ENCODE data around the gene ZBTB16. TPM values are rescaled to one million over a fixed set of nuclear protein-coding genes. Genes with fewer than 3 reads are reported as not detected.

ZBTB16 gene
- total RNA-seq, 2 experiments from 2014 or later = 0.96 to 1.4 TPM

DNA sequence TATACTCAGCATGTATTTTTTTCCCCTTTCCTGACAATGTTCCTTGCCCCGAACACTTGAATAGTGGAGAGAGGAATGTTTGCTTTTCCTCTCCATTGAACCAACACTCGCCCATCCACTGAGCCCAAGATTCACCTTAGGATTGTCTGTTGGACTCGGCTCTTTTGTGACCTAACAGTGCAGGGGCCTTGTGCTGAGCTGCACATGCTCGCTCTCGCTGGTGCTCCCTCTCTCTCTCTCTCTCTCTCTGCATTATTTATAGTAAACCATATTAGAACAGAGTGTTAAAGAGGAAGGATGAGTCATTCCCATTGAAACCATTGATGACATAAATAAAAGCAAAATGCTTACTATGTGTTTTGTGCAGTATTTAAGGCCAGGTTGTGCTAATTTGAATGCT is 20.7 kb downstream of the ZBTB16 start:
- CTCF ChIA-PET = no interaction called here
- POLR2A ChIA-PET = no interaction called here

DNA sequence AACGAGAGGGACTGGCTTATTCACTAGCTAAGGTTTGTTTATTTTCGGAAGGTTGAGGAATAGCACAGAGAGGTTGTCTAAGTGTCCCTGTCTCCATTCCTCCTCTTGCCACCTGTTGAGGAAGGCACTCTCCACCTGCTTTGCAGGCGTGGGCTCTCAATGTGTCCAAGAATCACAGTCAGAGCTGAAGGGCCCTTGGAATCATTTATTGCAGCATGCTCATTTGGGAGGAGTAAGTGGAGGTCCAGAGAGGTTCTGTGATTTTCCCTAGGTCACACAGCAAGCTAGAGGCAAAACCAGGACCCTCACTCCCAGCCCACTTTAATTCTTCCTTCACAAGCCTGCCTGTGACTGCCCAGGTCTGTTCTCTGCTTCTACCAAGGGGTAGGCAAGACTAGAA is 21.3 kb downstream of the ZBTB16 start:
- POLR2A ChIA-PET = no interaction called here

DNA sequence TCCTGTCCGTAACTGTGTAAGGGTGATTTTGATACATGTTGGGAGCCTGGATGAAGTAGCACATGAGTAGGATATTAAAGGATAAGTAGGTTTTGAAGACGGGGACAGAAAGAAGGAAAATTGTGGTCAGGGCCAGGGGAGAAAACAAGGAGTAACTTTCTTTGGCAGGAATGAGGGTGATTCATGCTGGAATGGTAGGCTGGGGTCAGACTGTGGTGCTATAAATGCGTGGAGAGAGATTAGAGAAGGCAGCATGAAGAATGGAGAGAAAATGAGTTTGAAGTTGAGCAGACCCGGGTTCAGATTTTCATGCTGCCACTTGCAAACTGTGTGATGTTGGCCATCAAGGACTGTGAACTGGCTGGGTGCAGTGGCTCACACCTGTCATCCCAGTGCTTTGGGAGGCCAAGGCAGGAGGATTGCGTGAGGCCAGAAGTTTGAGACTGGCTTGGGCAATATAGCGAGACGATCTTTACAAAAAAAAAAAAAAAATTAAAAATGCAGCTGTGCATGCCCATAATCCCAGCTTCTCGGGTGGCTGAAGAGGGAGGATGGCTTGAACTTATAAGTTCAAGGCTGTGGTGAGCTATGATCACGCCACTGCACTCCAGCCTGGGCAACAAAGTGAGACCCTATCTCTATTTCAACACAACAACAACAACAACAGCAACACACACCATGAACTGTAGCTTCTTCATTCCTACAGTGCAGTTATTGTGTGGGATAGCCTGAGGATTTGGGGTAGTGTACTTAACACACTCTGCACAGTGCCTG is 22.3 kb downstream of the ZBTB16 start:
- CTCF ChIA-PET = no interaction called here
- POLR2A ChIA-PET = interaction anchor here (0.7 kb wide), 1 partner anchor 21 kb away, joined by 6 read pairs; no protein-coding TSS in a partner anchor

More for the DNA sequence above, 21.3 kb downstream of the ZBTB16 start:
- CTCF ChIA-PET = no interaction called here

DNA sequence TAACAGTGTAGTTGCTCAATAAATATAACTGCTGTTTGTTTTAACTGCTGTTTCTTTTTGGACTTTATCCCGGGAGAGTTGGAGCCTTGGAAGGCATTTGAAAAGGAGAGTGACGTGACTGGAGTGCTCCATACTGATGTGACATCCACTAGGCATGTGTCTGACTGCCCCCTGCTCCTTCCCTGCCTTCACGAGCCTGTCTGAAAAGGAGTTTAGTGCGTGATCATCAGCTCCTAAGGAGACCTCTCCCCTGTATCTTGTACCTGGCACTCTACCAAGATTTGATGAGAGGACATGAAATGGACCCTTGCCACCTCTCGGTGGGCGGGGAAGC is 22.9 kb downstream of the ZBTB16 start:
- ChIA-PET CTCF (no interaction called here), POLR2A (interaction anchor here (0.7 kb wide), 1 partner anchor 22 kb away, joined by 6 read pairs; no protein-coding TSS in a partner anchor)

DNA sequence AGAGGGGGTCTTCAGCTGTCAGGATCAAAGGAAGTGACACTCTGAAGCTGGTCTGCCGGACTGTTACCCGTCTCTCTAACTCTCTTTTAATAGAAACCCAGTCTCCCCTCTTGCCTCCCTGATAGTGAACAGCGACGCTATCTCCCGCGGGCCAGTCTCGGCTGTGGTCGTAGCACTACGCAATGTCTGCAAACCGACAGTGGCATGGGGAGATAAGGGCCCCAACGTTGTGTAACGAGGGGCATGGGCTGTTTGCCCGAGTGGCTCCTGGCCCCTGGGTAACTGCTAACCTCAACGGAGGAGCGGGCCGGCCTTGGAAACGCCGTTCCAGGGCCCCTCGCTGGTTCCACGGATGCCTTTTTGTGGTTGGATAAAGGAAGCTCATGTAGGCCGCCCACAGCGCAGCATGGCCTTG is 23.3 kb downstream of the ZBTB16 start:
- CTCF ChIA-PET = no interaction called here
- POLR2A ChIA-PET = interaction anchor here (0.7 kb wide), 1 partner anchor 22 kb away, joined by 6 read pairs; no protein-coding TSS in a partner anchor

DNA sequence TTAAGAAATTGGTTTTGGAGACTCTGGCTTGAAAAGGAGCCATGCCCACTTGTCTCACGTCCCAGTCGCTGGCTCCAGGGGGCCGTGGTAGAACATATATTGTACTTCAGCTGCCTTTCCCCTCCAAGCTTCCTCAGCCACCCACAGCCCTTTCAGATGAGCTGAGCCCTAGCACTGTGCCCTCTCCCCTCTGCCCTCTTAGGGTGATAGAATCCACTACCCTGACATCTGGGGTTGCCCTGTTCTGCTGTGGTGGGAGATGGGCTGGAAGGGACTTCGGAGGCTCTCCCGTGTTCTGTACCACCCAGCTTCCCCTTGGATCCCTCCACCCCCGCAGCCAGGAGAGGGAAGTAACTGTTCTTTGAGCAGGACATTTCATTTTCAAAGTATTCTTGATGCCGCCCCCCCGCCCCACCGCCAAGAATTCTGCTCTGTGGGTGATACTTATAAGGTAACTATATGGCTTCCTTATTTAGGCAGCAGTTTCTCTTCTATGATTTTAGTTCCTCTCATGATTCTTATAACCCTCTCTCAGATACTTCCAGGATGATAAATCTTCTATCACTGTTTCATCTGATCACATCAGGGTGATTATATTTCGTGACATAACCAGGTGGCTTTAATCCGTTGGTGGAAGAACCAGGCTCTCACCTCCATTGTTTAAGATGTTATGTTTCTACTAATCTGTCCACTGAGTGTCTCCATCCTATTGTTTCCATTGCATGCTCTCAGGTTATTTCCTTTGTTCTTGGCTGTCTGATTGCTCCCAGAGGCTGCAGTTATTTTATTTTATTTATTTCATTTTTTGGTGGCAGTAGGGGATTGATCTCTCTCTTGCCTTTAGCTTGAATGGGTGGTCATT is 24.1 kb downstream of the ZBTB16 start:
- CTCF ChIA-PET = no interaction called here

DNA sequence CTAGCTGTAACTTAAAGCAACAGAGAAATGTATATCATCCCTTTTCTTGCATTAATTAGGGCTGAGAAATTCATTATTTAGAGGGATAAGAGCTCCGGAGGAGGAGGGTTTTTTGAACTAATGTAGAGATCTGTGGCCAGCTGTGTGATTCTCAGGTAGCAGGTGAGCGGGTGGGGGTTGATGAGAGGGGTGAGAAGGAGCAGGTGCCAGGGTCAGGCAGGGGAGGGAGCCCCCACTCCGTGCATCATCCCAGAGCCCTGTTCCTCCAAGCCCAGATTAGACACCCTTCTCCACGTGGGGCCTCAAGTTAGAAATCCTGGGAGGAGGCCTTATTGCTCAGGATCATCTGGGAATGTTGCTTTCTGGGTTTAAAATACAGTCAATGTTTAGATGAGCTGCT is 24.9 kb downstream of the ZBTB16 start:
- POLR2A ChIA-PET = no interaction called here
- CTCF ChIA-PET = no interaction called here

More for the DNA sequence above, 24.1 kb downstream of the ZBTB16 start:
- POLR2A ChIA-PET = no interaction called here

DNA sequence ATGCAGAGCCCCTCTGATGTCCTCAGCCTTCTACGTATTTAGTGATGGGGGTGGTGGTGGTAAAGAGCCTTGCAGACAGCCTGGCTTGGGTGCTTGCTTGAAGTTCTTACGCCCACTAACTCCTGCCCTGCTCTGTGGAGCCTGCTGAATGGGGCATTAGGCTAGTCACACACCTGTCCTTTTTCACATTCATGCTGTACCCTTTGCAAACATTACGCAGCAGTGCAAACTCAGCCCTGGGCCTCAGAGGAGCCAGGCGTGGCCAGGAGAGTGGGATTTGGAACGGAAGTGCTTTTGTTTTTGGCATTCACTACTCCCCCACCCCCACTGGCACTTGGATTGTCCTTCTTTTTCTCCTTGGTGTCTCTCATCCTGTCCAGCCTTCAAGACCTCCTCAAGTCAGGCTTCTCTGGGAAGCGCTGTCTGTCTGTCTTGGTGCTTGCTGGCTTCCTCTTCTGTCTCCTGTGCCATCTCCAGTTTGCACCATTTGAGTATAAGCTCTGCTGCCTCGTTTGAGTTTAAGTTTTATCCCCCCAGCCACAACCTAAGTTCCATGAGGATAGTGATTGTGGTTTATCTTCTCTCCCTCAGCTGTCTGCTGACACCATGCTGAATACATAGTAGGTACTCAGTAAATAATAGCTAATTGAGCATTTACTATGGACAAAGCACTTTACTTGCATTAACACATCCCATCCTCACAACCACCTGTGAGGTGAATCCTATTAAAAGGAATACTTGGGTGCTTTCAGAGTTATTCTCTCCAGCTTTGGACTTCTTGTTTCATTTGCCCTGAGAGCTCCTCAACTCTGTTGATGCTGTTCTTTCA is 26.7 kb downstream of the ZBTB16 start:
- CTCF ChIA-PET = no interaction called here
- POLR2A ChIA-PET = no interaction called here

DNA sequence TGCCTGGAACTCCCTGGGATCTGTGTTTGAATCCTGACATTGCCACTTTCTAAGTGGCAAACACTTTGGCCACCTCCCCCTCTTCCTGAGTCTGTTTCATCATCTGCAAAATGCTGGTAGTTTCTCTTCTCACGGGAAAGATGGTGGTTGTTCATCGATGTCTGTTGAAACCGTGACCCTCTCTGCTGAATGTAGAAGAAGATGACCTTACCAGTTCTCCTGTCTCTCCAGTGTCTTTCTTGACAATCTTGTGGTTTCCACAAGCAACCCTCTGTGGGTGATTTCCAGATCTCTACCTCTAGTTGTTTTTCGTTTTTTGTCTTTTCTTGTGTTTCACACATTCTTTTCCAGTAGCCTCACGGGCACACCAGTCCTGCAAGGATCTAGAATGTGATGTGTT is 27.5 kb downstream of the ZBTB16 start:
- CTCF ChIA-PET = no interaction called here
- POLR2A ChIA-PET = no interaction called here

DNA sequence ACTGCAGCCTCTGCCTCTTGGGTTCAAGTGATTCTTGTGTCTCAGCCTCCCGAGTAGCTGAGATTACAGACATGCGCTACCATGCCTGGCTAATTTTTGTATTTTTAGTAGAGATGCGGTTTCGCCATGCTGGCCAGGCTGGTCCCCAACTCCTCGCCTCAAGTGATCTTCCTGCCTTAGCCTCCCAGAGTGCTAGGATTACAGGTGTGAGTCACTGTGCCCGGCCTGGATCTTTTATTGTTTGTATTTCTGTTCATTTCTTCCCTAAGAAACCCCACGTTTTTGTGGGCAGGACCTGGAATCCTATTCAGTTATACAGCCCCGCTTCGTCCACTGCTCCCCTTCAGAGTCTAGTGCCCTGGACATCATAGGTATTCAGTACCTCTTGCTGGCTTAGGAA is 28.7 kb downstream of the ZBTB16 start:
- POLR2A ChIA-PET = no interaction called here
- CTCF ChIA-PET = no interaction called here

DNA sequence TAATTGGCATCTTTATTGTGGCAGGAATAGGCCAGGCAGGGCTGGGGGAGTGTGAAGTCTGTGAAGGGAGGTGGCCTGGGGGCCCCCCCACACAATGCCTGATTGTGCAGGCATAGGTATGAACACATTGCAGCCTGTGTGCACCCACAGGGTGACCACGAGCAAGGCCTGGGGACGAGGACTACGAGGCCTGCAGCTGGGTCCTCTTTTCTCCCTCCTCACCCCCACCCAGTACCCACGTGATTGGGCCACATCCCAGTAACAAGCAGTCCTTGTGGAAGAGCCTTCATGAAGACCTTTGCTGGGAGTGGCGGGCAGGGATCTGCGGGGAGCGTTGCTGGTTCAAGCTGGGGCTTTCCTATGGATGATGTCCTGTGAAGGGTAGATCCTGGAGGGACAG is 29.3 kb downstream of the ZBTB16 start:
- ChIA-PET CTCF (no interaction called here), POLR2A (no interaction called here)

DNA sequence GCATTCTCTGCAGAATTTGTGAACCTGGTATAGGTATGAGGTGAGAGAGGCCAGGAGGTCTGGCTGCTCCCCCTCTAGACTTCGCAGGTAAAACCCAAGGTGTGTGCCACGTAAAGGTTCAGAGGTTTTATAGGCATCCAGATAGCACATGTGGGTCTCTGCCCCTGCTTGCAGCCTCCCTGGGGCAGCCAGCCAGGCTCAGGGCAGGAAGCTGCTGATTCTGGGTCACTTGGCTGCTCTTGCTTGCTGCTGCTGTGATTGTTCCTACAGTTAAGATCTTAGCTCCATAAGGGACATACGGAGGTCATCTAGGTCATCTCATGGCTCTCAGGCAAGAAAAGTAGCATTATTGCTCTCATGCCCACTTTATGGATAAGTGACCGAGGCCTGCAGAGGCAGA is 30.2 kb downstream of the ZBTB16 start:
- POLR2A ChIA-PET = no interaction called here

DNA sequence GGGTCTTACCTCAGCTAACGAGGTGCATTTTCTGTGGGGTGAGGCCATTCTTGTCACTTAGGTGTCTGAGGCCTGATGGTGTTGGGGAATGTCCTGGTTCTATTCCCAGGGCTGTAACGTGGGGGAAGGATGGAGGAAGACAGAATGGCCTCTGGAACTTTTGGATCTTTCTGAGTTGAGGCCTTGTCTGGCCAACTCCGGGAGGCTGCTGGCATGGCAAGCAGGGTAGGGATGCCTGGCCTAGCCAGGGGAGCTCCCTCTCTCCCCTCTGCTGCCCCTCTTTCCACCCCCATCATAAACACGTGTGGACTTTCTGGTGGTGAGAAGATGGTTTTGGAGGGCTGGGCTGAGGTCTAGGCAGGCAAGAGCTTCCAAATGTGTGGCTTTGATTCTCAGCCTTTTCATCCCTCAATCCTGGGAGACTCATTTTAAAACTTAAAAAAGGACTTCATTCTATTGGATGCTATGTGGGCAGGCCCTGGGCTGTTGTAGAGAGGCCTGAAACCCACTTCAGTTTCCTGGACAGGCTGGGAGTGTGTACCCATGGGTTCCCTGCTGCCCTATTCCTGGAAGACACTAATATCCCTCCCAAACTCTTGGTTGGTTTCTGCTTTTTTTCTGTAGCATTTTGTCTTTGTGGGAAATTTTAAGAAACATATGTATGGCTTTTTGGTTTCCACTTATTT is 30.9 kb downstream of the ZBTB16 start:
- CTCF ChIA-PET = no interaction called here
- POLR2A ChIA-PET = no interaction called here

More for the DNA sequence above, 30.2 kb downstream of the ZBTB16 start:
- CTCF ChIA-PET = no interaction called here

DNA sequence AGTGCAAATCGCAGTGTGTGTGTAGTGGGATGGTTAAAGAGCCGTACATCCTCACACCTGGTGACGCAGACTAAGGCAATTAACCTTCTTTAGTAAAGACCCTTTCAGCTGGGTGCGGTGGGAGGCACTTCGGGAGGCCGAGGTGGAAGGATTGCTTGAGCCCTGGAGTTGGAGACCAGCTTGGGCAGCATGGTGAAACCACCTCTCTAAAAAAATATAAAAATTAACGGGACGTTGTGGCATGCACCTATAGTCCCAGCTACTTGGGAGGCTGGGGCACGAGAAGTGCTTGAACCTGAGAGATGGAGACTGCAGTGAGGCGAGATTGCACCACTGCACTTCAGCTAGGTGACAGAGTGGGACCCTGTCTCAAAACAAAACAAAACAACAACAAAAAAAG is 31.5 kb downstream of the ZBTB16 start:
- POLR2A ChIA-PET = no interaction called here
- CTCF ChIA-PET = no interaction called here

DNA sequence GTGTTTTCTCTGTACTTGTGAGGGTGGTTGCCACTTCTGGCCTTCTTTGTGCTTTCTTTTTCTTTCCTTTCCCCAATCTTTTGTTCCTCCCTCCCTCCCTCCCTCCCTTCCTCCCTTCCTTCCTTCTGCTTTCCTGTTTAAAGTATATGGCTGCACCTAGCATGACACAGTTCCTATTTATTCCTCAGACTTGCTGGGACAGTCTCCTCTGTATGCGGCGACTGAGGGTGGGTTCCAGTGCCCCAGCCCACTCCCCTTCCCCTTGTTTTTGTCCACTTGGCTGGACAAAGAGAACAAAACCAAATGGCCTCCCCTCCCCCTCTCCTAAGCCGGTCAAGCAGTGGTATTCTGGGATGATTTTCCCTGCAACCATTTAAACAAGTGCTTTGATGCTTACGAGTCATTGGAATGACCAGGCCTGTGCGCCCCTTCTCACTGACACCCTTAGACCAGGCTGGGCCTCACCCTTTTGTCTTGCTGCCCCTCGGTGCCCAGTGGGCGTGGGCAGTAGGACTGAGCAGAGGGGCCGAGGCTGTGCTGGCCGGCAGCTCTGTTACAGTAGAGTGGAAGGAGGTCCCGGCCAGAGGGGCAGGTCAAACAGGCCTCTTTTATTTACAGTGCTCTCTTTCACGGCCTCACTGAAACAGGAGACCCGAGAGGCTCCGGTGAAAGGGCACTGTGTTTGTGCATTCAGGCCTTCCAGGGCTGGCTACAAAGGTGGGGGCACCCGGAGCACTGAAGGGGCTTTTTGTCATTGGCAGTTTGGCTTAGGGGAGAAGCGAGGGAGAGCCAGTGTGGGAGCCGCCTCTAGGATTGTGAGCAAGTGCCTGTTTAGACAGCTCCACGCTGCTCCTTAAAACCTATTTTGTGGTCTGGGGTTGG is 32.2 kb downstream of the ZBTB16 start:
- CTCF ChIA-PET = no interaction called here
- POLR2A ChIA-PET = no interaction called here

DNA sequence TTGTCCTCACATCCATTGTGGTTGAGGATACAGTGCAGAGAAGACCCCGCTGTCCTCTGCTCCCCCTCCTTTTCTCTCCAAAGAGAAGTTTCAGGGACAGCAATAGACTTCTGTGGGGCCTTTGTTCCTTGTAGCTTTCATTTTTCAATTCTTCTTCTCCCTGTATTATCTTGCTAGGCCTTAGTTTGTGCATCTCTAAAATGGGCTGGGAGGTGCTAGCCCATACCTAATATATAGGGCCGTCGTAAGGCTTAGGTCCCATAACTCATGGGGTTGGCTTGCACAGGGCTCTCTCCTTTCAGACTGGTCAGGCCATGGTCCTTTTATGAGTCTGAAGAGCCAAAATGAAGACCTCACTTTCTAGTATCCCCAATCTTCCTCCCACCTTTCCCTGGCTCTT is 33.0 kb downstream of the ZBTB16 start:
- POLR2A ChIA-PET = no interaction called here
- CTCF ChIA-PET = no interaction called here

DNA sequence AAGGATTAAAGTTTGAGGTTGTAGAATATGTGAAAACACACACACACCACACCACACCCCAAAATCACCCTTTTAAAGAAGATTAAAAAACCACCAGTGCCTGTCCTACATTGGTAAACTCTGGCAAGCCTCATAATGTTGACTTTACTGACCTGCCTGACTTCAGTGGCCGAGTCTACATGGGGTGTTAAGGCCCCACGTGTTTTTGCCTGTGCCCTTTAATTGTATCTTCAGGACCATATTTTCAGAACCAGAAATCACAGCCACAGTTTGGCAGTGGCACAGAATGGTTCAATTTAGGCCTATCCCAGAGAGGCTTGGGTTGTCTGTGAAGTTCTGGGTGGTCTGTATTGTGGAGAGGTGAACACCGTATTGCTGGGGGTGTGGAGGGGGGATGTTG is 33.4 kb downstream of the ZBTB16 start:
- ChIA-PET POLR2A (no interaction called here), CTCF (no interaction called here)

DNA sequence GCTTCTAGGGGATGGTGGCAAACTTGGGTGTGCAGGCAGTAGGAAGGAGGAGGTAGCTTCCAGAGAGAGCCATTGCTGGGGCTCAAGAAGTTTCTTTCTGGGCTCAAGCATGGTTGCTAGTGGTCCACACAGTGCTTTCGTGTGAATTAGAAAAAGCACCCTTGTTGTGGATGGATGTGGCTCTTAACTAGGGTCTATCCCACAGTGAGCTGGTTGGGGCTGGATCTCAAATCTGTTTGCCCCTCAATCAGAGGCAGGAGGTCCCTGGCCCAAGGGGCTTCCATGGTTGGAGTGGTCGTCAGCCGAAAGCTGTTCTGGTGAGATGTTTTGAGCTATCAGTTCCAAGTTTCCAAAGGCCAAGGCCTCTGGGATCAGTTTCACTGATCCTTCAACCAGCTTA is 35.0 kb downstream of the ZBTB16 start:
- ChIA-PET CTCF (interaction anchor here (0.6 kb wide), 1 partner anchor 52 kb away, joined by 3 read pairs; no protein-coding TSS in a partner anchor), POLR2A (no interaction called here)

DNA sequence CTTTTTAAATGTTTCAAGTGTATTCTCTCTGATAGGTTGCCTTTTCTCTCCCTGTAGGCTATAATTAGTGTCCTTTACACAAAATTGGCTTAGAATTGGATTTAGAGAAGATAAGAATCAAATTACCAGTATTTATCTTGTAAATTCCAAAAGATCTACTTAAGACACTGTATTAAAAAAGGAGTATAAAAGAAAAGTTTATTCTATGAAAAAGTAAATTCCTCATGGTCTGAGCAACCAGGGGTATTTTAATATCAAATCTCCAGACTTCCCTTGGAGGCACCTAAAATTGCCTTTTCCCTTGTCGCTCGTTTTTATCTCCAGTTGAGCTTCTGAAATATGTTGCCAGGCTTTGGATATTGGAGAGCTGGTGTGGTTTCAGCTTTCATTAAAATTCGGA is 36.4 kb downstream of the ZBTB16 start:
- ChIA-PET POLR2A (no interaction called here), CTCF (no interaction called here)
